GM18511 (cell line): Measurements from ENCODE around the gene NXNL1.

Experiments used
- ATAC-seq: cut with Tn5 transposase; IDR thresholded peaks from one replicate; pipeline ENCODE4 v1.9.1; 2021; ENCODE audit warnings: mild to moderate bottlenecking, moderate library complexity; ENCODE audit not compliant: unreplicated experiment

NXNL1 gene

DNA sequence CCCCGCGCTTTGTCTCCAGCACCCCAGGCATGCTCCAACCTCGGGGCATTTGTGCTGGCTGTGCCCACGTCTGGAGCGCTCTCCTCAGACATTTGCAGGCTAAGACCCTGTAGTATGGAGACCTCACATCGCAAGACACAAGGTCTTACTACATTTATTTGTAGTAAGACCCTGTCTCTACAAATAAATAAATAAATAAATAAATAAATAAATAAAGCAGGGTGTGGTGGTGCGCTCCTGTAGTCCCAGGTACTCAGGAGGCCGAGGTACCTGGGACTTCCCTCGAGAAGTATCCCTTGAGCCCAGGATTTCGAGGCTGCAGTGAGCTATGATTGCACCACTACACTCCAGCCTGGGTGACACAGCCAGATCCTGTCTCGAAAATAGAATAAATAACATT lies 4.6 kb downstream of the NXNL1 start:
- ATAC-seq: no peak

DNA sequence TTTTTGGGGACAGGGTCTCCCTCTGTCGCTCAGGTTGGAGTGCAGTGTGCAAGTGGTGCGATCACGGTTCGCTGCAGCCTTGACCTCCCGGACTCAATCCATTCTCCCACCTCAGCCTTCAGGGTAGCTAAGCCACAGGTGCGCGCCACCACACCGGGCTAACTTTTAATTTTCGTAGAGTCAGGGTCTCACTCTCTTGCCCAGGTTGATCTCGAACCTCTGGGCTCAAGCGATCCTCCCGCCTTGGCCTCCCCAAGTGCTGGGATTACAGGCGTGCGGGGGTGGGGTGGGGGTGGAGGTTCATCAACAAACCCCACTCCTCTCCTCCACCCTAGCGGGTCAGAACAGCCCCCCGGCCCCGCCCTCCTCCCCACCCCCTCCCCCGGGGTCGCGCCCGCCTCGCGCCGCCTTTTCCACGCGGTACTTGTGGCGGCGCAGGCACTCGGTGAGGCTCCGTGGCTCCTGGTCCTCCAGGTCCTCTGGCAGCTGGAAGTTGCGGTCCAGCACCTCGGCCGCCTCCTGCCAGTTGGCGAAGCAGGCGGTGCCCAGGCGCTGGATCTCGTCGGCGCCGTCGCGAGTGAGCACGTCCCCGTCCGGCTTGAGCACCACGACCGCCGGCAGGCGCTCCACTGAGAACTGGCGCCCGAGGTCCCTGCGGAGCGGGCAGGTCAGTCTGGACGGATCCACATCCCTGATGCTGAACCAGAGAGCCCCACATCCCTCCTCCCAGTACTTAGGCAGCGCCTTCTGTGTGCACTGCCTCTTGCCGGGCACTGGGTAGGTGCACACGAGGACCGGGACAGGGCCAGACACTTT lies 5.2 kb downstream of the NXNL1 start:
- no peak for ATAC-seq

DNA sequence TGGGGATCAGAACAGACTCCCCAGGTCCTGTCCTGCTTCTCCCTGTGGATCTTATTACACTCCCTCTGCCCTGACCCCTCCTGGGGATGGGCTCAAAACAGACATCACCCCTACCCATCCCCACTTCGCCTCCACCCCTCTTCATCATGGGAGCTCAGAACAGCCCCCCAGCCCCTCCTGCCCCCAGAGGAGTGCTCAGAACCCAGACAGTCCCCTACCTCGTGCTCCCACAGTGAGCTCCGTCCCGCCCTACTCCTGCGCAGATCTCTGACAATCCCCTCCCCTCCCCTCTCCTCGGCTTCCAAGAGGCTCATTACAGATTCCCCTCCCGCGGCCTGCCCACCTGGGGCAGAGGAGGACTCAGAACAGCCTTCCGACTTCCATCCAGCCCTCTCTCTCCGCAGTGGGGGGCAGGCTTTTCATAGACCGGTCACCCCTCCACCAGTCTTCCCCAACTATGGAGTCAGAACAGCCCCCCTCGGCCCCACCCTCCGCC lies 6.1 kb downstream of the NXNL1 start:
- ATAC-seq: no peak

DNA sequence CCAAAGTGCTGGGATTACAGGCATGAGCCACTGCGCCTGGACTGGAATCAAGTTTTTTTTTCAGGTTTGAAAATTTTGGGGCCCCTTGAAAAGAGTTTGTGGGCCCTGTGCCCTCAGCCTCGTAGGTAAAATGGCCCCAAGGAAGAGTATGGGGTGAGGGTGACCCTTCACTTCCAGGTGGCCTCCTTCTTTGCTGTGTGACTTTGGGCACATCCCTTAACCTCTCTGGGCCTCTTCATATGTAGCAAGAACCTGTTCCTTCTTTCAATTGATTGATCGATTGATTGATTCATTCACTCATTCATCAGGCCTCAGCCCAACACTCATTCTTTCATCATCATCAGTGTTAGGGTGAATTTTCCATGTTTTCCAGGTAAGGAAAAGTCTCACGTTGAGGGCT lies 8.9 kb downstream of the NXNL1 start:
- no peak for ATAC-seq

DNA sequence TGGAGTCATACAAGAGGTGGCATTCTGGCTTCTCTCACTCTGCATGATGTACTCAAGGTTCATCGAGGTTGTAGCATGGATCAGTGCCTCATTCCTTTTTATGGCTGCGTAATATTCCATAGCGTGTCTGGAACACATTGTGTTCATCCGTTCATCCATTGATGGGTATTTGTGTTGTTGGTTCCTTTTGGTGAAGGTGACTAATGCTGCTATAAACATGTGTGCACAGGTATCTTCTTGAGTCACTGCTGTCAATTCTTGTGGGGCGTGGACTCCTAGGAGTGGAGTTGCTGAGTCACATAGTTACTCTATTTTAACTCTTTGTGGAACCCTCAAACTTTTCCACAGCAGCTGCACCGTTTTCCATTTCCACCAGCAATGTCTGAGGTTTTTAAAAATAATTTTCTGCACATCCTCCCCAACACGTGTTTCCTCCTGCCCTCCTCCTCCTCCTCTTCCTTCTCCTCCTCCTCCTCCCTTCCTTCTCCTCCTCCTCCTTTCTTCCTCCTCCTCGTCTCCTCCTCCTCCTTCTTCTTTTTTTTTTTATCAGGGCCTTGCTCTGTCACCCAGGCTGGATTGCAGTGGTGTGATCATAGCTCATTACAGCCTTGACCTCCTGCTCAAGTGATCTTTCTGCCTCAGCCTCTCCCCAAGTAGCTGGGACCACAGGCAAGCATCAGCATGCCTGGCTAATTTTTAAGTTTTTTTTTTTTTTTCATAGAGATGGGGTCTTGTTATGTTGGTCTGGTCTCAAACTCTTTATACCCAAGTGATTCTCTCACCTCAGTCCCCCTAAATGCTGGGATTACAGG lies 10.3 kb downstream of the NXNL1 start:
- no peak for ATAC-seq

DNA sequence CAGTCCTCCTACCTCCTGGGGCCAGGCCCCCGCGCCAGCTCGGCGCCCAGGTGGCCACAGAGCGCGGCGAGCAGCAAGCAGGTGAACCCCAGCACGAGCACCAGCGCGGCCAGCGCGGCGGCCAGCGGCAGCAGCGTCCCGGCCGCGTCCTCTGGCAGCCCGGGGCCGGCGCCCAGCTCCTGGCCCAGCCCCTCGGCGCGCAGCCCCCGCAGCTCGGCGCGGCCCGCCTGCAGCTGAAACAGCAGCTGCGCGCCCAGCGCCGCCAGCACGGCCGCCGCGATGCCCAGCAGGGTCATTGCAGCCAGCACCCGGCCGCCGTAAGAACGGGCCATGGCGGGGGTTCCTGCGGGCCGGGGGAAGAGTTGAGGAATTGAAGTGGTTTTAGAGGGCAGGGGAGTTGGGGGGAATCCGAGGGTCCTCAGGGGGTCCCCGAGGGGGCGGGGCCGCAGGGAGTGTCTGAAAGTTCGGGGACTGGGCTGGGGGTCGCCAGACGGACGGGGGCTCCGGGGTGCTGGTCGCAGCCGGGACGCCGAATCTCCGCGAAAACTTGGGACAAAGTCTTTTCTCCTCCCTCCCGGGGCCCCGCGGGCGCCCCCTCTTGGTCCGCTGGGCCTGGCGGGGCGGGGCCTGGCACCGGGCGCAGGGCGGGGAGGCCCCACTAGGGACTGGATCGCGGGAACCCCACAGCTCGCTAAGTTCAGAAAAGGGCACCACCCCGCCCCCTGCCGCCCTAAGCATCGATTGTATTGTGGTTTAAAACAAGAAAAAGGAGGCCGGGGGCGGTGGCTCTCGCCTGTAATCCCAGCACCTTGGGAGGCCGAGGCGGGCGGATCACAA lies 12.4 kb downstream of the NXNL1 start, which contains the start of gene TMEM221:
TSS of gene TMEM221 (minus strand) at position 538 of the 837 bp plus-strand sequence. CDS start at position 332, 206 bp downstream.
- ATAC-seq: no peak

DNA sequence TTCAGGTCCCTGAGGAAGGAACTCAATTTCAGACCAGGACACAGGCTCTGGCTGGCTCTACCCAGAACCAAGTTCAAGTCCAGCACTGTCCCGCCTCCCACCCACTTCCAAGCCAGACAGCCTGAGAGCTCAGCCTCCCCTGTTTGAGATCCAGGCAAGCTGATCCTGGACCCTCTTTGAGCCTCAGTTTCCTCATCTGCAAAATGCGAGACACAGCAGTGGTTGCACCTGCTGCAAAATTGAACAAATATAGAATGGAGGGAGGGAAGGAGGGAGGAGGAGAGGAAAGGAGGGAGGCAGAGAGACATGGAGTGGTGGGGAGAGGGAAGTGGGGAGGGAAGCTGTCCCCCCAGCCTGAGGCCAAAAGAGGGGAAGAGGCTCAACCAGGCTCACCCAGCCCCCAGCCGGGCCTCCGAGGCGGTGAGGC lies 13.0 kb downstream of the NXNL1 start:
- no peak for ATAC-seq

DNA sequence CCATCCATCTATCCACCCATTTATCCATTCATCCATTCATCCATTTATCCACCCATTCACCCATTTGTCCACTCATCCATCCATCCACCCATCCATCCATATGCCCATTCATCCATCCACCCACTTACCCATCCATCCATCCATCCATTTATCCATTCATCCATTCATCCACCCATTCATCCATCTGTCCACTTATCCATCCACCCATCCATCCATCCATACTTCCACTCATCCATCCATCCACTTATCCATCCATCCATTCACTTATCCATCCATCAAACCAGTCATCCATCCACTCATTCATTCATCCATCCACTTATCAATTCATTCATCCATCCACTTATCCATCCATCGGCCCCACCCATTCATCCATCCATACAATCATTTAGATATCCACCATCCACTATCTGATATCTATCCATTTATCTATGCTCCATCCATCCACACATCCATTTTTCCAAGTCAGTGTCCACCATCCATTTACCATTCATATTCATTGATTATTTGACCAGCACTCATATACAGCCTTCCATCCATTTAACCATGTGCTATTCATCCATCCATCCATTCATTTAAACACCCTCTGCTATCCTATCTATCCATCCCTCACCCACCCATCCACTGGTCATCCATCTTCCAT lies 15.1 kb downstream of the NXNL1 start:
- ATAC-seq: no peak

DNA sequence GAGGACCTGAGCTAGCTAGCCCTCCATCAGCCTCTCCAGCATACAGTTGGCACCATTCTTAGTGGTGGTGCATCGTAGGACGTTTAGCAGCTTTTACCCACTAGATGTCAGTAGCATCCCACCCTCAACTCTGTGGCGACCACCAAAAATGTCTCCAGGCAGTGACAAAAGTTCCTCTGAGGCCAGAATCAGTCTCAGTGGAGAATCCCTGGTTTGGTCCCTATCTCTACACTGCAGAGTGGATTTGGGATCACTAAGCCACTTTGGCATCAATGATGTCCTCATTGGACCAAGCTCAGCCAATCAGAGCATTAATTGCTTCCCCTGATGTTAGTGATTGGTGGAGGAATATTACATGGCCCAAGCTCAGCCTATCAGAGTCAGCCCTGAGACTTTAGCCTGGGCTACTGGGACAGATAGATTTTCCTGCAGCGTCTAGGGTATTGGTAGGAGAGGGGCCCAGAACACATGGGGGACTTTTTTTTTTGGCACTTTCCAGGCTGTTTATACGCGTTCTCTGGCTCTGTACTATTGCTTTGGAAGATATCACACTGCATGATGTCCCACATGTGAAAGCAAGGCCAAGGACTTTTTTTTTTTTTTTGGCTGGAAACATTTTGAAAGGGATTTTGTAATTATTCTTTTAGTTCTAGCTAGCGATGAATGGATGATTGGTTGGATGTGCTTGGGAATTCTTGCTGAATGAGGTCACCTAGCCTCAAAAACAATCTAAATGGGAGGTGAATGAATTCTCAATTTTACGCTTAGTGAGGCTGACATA lies 19.3 kb downstream of the NXNL1 start:
- ATAC-seq: no peak

DNA sequence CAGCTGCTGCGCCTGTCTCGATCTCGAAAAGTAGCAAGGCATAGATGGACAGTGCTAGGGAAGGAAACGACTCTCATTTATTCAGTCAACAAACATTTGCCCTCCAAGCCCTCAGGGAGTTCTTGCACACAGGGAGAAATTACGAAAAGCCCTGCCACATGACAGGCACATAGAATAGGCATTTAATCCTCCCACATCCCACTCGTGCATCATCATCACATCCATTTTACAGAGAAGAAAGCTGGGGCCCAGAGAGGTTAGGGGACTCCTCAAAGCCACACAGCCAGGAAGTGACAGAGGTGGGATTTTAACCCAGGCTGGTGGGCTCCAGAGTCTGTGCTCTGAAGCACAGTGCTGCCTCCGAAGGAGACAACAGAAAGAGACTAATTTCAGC lies 23.9 kb downstream of the NXNL1 start:
- no peak for ATAC-seq

DNA sequence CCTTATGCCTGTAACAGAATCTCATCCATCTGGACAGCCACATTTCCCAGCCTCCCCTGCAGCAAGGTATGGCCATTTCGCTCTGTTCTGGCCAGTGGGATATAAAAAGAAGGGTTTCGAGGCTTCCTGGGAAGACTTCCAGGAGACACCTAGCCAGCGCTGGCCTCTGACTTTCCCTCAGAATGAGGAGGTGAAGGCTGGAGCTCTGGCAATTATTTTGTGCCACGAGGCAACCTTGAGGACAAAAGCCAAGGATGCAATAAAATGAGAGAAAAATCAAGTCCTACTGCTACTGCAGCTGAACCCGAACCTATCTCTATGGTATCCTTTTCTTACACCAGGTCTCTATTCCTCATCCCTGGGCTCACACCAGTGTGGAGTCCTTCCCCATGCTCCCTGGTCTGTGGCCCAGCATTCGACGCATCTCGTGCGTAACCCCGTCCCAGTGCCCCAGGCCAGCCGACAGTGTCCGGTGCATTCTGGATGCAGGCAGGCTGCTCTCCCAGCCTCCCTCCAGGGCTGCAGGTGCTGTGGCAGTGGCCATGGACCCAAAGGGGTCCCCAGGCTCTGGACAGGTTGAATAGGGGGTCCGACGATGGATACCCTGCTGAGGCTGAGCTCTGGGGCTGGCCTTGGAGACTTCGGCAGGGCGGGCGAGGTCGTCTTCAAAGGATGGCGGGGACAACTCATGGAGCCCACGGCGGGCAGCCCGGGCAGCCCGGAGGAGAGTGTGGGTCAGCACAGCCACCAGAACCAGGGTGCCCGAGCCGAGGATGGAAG lies 24.4 kb downstream of the NXNL1 start:
- no peak for ATAC-seq

DNA sequence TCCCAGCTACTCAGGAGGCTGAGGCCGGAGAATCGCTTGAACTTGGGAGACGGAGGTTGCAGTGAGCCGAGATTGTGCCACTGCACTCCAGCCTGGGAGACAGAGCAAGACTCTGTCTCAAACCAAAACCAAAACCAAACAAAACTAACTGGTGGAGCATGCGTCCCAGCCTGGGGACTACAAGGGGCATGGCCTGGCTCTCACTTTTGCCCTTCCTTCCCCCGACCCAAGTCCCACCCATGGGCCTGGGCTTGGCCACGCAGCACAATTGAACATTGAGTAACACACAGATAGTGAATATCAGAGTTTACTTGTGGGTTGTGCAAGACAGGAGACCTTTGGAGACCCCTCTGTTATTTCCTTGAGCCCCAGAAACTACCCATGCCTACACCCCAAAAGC lies 25.5 kb downstream of the NXNL1 start:
- no peak for ATAC-seq

DNA sequence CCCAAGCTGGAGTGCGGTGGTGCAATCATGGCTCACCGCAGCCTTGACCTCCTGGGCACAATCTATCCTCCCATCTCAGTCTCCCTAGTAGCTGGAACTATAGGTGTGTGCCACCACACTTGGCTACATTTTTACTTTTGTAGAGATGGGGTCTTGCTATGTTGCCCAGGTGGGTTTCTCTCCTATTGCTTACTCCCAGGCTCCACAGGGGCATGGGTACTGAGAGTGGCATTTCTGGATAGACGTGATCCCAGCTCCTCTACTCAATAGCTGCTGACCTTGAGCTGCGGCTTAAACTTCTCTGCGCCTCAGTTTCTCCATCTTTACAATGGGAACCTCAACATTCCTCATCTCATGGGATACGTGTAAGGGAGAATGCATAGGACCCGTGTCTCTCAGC lies 29.3 kb downstream of the NXNL1 start:
- no peak for ATAC-seq

DNA sequence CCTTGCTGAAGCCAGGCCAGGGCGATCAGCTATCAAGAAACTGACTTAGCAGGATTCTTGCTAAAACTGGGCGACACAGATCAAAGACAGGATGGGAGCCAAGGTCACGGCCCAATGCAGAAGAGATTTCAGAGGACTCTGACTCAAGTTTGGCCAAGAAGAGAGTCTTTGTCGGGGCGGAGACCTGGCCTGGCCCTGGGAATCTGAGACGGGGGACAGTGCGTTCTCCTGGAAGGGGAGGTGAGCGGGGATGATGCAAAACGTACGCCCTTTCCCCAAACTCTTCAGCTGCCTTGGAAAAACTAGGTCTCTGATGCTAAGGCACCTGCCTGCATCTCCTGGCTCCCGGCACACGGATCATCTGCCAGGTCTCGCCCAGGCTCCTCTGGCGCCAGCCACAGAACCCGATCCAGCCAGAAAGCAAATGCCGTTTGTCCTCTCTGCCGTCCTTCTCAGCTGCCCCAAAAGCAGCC lies 31.0 kb downstream of the NXNL1 start:
- ATAC-seq: no peak

DNA sequence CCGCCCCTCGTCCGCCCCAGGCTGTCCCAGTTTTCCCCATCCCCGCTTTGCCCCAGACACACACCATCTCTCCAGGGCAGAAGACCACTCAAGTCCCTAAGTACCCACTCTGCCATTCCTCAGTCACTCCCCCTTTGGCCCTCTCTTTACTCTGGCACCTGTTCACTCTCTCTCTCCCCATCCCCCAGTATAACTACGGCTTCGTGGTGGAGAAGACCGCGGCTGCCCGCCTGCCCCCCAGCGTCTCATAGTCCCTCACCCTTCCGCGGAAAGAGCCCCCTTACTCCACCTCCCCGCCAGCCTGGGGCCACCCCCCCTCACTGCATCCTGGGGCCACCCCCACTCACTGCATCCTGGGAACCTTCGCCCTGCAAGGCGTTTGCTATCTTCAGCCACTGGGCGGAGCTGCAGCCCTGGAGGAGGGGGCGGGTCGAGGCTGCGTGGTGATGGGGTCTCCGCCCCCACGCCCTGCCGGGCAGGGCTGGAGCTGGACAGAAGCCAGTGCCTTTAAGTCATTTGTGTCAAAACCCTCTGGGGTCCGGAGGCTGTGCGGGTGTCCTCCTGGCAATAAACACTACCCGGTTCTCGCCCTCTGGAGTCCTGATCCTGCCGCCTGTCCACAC lies 35.9 kb downstream of the NXNL1 start:
- no peak for ATAC-seq

DNA sequence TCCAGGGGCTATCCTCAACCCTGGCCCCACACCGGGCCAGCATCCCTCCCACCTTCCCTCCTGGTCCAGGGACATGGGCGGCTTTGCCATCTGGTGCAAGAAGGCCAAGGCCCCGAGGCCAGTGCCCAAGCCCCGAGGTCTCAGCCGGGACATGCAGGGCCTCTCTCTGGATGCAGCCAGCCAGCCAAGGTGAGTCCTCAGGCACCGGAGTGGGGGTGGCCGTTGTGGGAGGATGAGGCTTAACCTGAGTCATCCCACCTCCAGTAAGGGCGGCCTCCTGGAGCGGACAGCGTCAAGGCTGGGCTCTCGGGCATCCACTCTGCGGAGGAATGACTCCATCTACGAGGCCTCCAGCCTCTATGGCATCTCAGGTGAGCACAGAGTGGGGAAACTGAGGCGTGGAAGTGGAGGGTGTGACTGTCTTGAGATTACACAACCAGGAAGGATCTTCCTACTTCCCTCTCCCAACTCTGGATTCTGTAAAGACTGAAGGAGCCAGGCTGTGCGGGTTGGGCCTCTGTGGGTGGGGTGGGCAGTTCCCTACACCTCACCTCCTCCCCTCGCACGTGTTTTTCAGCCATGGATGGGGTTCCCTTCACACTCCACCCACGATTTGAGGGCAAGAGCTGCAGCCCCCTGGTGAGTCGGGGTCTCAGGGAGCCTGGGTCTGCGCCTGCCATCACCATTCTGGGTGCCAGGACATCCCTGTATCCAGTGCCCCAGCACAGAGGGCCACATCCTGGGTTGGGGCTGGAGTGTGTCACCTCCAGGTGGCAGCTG lies 37.1 kb downstream of the NXNL1 start:
- ATAC-seq: no peak

DNA sequence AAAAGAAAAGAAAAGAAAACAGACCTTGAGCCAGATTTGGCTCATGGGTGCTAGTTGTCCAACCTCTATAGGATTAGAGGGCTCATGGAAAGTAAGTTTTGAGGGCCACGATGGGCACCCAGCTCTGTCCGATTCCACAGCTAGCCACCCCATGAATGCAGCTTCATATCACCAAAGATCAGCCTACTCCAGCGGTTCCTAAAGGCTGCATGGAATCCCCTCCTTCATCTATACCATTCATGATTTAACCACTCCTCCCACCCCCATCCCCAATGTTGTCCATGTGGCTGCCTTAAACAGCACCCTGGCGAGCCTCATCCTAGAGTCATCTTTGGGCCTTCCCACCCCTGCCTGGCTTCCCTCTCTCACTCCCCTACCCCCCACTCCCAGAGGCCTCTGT lies 38.8 kb downstream of the NXNL1 start:
- ATAC-seq: no peak

DNA sequence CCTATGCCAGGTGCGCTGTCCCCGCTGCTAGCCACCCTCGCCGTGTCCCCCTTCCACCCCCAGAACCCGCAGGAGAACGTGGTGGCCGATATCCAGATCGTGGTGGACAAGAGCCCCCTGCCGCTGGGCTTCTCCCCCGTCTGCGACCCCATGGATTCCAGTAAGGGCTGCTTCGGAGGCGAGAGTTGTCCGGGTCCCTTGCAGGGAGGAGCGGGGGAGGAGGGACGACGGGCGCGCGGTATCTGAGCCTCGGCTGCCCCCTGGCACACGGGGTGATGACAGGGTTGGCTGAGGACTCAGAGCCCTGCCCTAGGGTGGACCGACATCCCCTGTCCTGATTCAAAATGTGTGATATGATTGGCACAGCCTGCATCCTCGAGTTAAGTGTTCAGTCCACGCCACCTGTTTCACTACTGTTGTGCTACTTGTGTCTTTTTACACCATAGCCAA lies 40.2 kb downstream of the NXNL1 start:
- peak; percentile 13 for ATAC-seq
